ENCODE results near the gene FGGY.
A peak's percentile ranks its signal among the peaks of the same experiment; 100 is the strongest.
"Not testable (repeated sequence)": the region's sequence is repeated elsewhere in the genome, so short reads cannot be mapped to it uniquely, and the experiment has no call there.

The FGGY gene

DNA sequence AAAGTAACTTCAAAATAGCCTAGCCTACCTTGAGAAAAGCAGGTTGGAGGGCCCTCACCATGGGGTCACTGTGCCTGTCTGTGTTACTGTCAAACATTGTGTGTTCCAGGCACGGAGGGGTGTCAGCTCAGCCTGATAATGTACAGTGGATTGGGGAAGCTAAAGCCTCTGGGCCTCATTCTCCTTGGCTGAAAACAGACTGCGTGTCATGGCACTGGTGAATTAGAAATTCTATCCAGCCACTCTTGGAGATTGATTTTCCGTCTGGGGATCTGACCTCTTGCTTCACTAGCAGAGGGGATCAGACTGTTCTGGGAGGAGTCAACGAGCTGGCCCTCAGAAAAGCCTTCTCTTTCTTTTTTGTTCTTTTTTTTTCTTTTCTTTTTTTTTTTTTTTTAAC, 394.4 kb downstream of the FGGY start:
- FAIRE-seq, result no peak

DNA sequence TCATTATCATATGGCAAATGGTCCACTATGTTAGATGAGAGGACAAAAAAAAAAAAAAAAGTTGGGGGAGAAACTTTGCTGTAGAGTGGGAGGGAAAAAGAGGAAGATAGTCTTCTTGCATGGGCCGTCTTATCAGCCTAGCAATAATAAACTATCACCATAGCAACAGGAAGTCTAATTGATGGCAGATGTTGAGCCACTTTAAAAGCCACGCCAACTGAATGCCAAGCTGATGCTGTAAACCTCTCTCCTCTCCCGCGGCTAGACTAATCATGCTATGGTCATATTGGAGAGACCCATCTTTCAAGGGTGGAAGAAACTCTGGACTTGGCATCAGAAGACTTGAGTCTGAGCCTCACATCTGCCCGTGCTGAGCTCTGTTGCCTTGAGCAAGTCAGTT, 395.7 kb downstream of the FGGY start:
- no peak for FAIRE-seq

DNA sequence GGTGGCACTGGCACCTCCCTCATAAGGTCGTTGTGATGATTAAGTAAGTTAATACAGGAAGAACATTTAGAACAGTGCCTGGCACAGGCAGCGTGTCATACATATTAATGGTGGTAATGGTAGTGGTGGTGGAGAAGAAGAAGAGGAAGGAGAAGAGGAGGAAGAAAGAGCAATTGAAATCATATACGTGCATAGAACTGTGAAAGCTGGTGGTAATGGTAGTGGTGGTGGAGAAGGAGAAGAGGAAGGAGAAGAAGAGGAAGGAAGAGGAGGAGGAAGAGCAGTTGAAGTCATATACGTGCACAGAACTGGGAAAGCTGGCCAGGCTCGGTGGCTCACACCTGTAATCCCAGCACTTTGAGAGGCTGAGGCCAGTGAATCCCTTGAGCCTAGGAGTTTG, 396.5 kb downstream of the FGGY start:
- FAIRE-seq, result no peak

DNA sequence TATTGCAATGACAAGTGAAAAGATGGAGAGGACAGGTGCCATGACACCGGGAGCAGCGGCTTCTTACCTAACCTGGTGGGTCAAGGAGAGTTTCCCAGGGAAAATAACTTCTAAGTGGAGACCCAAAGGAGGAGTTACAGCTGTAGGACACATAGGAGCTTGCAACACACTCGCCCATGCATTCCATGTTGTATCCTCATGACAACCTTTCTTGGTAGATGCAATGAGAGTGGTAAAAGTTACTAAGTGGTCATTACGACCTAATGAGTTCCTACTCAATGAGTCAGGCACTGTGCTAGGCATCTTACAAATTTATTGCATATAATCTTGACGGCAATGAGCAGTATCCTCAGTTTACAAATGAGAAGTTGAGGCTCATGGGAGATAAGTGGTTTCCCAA, 398.4 kb downstream of the FGGY start:
- no peak for FAIRE-seq

DNA sequence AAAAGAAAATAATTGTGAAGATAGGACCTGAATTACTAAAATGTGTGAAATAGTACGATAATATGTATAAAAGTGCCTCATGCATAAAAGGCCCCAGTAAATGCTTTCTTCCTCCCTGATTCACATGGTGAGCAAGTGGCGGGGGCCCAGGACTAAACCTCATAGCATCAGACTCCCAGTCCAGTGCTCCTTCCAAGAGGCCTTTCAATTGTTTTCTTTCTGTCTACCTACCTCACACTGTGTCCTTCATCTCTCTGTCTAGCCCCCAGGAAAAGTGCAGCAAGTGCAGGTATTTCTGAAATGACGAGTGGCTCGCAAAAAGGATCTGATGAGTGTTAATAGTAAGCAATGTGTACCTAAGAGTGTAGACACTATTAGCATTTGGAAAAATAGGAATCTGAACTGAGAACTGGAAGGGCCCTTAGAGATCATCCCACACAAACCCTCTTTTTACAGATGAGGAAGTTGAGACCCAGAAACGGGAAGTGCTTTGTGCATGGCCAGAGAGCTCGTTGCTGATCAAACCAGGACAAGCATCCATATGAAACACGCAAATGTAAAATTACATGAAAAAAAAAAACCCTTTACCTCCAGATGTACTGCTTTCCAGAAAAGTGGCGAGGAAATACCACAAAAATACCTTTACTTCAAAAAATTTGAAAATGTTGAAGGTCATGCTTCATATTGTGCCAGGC, 399.7 kb downstream of the FGGY start:
- no peak for FAIRE-seq

DNA sequence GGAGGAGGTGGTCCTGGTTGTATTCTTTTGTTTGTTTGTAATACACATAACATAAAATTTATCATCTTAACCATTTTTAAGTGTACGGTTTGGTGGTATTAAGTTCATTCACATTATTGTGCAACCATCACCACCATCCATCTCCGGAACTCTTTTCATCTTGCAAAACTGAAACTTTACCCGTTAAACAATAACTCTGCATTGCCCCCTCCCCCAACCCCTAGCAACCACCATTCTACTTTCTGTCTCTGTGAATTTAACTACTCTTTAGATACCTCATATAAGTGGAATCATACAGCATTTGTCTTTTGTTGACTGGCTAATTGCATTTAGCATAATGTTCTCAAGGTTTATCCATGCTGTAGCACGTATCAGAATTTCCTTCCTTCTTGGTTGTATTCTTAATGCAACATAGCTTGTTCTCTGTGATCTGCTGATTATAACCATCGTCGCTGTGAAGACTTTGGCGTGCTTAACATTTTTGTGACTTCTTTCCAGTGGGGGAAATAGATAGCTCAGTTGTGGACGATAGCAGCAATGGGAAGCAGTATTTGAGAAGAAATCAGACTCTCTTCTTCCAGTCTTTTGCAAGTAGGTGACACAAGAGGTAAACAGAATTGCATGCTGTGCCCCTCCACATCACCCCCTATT, 400.4 kb downstream of the FGGY start:
- FAIRE-seq, result no peak

DNA sequence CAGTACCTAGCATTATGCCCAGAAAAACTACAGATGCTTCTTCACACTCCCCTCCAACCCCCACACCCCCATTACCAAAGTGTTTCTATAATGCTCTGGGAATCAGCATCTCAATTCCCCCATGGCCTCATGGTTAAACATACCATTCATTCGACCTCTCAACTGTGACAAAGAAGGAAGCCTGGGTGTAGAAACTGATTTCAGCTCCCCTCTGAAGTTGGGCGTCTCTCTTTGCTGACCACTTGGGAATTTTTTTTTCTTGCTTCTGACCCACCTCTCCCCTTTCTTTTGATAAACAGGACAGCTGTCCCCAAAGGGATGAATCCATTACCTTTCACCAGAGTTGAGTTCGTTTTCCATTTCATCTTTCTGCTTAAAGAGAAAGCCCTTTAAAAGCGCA, 401.5 kb downstream of the FGGY start:
- no peak for FAIRE-seq

DNA sequence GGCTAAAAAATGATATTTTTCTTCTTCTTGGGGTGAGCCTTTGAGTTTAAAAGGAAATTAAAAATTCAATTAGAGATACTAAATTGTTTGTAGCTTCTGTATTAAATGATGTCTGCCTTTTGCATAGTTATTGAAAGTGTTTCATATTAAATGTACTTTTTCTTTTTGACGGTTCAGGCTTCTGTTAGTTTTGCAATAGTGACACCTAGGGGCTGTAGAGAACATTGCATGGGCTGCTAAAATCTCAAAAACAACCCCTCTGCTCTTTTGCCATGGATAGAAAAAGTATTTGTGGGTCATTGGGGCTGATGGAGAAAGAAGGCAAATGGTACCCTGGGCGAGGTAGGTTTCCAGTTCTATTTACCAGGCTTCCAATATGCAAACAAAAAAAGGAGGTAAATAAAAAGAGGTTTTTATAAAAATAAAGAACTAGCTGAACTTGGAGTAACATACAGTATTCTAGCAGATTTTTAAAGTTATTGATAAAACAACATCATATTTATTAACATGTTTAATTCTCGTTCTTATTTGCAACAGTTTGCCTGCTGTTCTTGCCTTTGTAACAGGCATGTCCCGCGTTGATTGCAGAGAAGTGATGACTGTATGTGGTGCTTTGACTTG, 402.4 kb downstream of the FGGY start:
- peak; percentile 53 for FAIRE-seq

DNA sequence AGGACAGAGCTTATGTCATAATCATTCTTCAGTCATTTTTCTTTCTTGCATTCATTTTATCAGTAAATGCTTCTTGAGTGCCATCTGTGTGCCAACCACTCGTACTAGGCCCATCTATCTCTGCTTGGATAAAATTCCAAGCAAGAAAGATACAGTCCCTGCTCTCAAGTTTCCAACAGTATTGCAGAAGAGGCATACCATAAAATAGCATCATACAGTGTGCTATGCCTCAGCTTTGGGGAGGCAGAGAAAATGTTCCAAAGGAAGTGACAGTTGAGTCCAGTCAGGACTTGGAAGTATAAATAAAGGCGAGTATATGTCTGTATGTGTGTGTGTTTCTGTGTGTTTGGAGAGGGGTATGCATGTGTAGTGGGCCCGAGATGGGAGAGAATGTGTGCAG, 404.5 kb downstream of the FGGY start:
- FAIRE-seq, result no peak

DNA sequence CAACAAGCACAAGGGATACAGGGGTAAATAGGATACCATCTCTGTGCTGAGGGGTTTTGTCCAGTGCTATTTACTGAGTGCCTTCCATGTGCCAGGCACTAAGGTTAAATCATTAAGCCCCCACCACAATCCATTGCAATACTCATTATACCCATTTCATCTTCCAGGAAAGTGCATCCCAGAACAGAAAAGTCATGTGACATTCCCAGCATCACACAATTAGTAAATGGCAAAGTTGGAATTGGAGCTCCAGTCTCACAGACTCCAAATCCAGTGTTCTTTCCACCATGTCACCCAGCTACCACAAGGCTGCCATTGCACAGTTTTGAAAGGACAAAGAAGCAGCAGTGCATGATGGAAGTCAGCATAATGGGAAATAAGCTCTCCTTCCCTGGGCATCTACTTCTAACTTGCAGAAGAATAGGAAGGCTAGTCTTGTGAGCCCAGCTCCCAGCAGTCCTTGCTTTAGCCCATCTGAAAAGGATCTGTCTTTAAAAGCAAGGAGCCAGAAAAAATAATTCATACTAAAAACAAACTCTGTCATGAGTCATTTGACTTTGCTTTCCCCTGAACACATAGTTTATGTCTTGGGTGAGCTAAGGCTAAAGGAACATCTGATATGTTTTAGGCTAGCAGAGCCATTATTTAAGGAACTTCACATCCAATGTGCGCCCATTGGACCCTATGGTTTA, 406.5 kb downstream of the FGGY start:
- no peak for FAIRE-seq

DNA sequence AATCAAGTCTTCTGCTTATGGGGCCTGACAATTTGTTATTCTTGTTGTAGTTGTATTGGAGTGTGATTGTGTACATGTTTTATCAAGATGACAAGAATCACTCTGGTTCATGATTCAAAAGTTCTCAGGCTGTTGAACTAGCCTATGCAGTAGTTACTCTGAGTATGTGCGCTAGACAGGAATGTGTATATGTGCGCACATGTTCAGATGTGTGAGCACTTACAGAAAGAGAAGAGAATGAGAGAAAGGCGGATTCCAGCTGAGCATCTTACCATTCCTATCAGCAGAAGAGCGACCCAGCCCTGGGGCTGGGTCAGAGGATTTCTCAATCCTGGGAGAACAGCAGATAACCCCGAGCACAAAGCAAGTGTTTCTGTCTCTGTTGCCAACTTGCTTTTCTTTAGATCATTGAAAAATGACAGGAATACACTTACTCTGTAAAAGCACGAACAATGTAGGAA, 407.1 kb downstream of the FGGY start:
- FAIRE-seq, result no peak

DNA sequence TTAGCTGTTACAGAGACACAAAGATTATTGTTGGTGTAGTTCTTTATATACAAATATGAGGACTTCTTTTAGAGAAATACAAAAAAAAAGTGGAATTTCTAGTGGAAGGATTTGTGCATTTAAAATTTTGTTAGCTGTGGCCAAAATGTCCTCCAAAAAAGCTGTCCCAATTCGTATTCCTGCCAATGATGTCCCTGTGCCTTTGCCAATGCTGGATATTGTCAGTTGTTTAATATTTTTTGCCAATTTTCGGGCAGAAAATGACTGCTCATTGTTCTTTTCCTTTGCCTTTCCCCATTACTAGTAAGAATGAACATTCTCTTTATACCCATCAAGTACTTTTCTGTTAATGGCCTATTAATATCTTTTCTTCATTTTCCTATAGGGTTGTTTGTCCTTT, 407.8 kb downstream of the FGGY start:
- no peak for FAIRE-seq

DNA sequence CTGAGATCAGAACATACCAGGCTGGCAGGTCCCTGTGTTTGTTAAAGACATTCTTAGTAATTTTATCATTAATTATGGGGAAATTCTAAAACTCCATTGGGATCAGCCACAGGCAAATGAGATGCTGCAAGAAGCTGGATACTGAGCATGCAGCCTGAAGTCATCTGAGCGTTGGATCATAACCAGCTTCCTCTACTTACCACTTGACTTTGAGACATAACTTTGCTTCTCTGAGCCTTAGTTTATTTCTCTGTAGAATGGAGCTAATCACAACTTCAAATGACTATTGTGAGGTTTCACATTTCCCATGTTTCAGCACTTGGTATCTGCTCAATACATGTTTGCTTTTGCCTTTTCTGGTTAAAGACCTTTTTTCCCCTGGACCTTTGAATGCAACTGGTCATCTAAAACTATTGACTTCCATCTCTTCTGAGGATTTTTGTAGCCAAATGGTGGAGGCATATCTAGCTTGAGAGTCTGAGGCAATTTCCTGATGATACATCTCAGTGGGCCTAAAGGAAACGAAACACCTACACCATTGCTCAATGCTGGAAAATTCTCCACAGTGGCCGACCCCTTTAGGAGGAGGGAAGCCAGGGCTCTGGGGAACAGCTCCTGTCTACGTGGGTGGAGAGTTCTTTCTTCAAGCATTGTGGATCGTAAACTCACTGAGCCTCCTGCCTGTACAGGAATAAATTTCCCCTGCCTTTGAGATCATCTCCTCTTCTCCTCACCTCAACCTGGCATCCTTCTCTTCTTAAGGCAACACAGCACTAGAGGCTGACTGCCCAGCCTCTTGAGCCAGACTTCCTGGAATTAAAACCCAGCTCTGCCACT, 408.8 kb downstream of the FGGY start:
- FAIRE-seq, result no peak

DNA sequence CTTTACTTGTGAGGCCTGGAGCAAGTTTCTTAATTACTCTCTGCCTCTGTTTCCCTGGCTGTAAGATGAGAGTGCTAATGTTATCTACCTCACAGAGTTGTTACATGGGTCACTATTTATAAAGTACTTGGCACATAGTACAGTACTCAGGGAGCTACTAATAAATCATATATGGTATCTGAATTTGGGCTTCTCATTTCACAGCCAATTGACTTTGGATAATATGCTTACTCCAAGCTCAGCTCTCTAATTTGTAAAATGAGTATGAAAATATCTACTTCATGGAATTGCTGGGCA, 409.4 kb downstream of the FGGY start:
- FAIRE-seq, result no peak

DNA sequence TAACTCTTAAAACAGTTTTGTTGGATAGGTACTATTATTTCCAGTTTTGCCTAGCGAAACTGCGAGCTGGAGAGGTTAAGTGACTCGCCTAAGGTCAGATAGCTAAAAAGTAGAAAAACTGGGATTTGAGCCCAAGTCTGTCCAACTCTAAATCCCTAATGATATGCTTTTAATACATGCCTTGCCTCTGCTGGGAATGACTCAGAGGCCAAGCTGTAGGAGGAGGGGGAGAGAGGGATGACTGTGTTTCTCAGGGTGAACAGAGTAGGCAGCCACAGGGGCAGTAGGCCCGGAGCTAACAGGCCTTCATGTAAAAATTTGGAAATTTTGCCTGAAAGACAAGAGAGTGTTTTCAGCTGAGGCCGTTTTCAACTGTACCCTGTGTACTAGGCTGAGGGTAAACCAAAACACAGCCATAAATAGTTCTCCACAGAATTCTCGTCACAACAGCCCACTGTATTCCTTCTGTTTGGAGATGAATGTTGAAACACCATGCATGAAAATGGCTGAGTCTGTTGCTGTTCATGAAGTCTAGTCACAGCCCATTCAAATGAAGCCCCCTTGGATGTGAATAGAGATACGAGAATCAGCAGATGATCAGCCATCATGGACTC, 410.4 kb downstream of the FGGY start:
- FAIRE-seq, result no peak

DNA sequence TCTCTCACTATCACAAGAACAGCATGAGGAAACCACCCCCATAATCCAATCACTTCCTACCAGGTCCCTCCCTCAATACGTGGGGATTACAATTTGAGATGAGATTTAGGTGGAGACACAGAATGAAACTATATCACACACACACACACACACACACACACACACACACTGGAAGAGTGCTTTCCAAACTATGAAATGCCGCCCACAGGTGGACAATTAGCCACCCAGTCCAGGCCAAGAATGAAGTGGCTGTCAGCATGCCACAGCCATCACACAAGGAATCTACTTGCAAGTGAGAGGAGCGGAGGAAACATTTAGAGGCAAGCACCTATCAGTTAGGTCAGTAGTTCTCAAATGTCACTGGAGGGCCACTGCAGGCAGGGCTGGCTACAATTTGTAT, 412.4 kb downstream of the FGGY start:
- no peak for FAIRE-seq

DNA sequence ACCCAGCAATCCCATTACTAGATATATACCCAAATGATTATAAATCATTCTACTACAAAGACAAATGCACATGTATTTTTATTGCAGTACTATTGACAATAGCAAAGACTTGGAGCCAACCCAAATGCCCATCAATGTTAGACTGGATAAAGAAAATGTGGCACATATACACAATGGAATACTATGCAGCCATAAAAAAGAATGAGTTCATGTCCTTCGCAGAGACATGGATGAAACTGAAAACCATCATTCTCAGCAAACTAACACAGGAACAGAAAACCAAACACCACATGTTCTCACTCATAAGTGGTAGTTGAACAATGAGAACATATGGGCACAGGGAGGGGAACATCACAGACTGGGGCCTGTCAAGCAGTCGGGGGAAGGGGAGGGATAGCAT, 414.0 kb downstream of the FGGY start:
- FAIRE-seq, result not testable (repeated sequence)

DNA sequence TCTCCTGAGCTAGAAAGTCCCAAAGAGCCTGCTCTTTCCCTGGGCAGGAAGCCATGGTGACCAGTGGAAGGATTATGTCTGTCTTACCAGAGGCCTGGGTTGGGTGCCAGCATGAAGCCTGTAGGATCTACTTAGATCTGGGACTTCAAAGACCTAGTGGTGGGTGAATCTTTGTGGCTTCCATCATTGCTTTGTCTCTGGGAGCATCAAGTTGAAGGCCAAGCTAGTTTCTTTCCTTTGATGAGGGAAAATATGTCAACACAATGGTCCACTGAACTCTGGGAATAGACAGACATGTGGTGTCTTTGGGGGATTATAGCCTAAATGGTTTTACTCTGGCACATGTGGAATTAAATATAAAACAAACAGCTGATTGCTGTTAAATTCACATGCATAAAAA, 417.3 kb downstream of the FGGY start:
- no peak for FAIRE-seq

DNA sequence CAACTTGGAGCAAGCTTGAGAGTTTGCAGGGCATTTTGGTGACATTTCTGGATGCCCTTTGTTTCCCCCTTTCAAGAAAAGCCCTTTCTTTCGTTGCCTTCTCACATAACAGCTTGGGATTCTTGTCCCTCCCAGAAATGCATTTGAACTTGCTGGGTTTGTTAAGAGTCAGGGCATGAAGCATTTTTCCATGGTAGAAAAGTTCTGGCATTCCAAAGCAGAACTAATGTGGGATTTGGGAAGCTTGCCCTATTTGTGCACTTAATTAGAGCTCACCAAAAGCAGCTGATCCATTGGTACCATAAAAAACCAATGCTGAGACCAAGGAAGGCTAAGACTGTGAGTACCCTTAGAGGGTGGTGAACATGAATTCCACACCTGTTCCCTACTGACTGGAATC, 418.1 kb downstream of the FGGY start:
- FAIRE-seq, result no peak

DNA sequence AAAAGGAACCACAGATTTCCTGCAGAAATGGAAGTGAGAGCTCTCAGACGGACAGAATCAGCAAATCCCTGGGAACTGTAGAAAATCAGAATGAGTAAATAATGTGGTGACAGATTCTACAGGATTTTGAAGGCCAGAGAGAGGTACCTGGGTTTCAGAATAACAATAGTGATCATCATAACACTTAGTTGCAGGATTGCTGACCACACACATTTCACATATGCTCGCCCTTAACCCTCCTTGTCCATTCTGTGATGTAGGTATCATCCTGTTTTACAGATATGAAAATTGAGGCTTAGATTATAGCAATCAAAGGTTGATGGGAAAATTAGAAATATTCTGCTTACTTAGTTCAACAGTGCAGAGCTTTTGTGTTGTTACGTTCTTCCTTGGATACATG, 419.9 kb downstream of the FGGY start:
- FAIRE-seq, result no peak

DNA sequence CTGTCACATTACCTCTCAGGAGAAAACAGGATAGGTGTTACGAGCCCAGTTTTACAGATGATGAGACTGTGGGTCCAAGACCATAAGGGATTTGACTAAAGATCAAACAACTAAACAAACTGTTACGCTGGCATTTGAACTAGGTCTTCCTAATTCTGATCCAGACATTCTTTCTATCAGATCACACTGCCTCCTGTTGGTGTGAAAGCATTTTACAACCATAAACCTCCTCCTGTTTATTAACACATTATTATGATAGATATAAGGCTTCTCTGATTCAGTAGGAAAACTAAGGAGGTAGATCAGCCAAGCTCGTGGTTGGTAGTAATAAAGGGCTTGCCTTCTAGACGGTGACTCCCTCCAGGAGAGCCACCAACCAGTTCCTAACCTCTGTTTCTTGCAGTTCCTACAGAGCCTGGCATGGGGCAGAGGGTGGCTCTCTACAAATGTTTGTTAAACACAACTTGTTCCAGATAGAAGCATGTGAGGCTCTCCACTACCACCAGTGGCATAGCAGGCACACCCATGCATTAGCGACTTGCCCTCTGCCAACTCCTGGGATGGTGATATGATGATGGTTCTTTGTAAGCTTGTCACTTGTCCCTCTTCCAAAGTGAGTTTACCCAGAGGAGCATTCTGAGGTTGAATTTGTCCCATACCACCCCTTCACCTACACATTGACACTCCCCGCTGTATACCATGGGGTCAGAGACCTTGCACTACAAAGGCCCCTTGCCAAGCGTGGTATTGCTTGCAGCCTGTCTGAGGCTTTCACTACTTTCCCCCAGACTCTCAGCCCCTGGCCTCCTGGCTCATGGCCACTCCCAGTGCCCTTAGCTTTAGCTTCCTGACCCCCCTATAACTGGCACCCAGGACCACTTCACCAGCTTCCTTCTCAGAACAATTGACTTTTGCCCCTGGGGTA, 421.4 kb downstream of the FGGY start:
- no peak for FAIRE-seq

DNA sequence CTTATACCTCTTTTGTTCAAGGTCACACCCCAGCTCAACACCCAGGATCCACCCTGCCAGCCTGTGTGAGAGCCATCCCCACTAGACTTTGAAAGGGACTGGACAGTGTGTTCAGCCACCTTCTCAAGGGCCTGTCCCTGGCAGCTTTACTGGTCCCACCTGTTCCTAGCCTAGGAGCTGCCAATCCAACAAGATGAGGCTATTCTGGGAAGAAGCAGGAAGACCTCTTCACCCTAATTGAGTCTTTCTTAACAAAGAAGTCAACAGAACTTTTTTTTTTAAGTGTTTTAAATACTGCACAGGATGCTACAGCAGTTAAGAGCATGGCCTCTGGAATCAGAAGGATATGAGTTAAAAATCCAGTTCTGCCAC, 422.1 kb downstream of the FGGY start:
- FAIRE-seq, result no peak
